ENCODE data around the gene KCNJ10.

The KCNJ10 gene

DNA sequence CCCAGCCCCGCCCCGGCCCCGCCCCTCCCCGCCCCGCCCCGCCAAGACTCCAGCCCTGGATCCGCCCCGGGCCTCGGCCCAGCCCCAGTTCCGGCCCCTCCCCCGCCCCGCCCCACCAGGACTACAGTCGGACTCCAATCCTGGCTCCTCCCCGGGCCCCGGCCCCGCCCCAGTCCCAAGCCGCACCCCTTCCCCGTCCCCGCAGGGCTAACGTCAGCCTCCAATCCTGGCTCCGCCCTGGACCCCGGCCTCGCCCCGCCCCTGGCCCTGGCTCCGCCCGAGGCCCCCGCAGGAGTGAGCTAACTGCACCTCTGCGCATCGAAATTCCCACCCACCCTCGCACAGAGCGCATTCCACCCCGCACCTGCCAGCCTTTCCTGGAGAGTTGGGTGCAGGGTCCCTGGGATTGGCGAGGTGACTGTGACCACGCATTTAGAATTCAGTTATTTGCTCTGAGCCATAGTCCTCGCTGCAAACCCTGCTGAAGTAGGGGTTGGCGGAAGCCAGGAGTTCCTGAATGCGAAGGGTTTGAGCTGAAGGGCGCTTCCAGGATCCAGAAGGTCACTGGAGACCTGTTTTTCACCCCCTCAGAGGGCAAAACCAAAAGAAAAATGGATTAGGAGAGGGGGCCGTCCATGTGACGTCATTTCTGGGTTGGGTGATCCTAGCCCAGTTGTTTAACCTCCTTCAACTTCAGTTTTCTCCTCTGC is 29.0 kb upstream of the KCNJ10 start:
- Histone ChIP-seq H3K27ac (ENCODE audit: low read depth, low read length, poor library complexity, severe bottlenecking) (peak overlapping the region; percentile 53), H3K4me2 (ENCODE audit: low read length) (peak overlapping the region; percentile 77), H3K9ac (ENCODE audit: low read length) (peak overlapping the region; percentile 70), H3K27me3 (ENCODE audit: insufficient read depth, low read length) (no peaks in the 10 kb centered on the region), H3K4me3 (ENCODE audit: low read depth, low read length, poor library complexity, severe bottlenecking) (peak overlapping the region; percentile 62), H3F3A (ENCODE audit: insufficient read depth, low read length) (no peaks in the 10 kb centered on the region), H3K9me2 (ENCODE audit: low read depth, low read length) (no peaks in the 10 kb centered on the region), H4K20me1 (ENCODE audit: insufficient read depth, low read length) (no peaks in the 10 kb centered on the region), H3K36me3 (ENCODE audit: insufficient read depth, low read length) (no peaks in the 10 kb centered on the region), H2AFZ (ENCODE audit: low read length) (peak overlapping the region; percentile 69), H3K9me3 (ENCODE audit: low read length) (no peaks in the 10 kb centered on the region), H3K79me2 (ENCODE audit: insufficient read depth, low read length) (no peaks in the 10 kb centered on the region), H3K4me1 (ENCODE audit: insufficient read depth, low read length, severe bottlenecking) (peaks cover 32% of the 10 kb centered on the region)
- TF ChIP-seq, protein P1, sequence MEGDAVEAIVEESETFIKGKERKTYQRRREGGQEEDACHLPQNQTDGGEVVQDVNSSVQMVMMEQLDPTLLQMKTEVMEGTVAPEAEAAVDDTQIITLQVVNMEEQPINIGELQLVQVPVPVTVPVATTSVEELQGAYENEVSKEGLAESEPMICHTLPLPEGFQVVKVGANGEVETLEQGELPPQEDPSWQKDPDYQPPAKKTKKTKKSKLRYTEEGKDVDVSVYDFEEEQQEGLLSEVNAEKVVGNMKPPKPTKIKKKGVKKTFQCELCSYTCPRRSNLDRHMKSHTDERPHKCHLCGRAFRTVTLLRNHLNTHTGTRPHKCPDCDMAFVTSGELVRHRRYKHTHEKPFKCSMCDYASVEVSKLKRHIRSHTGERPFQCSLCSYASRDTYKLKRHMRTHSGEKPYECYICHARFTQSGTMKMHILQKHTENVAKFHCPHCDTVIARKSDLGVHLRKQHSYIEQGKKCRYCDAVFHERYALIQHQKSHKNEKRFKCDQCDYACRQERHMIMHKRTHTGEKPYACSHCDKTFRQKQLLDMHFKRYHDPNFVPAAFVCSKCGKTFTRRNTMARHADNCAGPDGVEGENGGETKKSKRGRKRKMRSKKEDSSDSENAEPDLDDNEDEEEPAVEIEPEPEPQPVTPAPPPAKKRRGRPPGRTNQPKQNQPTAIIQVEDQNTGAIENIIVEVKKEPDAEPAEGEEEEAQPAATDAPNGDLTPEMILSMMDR (IDR thresholded peaks at IDR 0.05; ENCODE audit: low read length) = no peak
- no peak for TF ChIP-seq EZH2 (IDR thresholded peaks at IDR 0.05; ENCODE audit: borderline replicate concordance, low read length)

DNA sequence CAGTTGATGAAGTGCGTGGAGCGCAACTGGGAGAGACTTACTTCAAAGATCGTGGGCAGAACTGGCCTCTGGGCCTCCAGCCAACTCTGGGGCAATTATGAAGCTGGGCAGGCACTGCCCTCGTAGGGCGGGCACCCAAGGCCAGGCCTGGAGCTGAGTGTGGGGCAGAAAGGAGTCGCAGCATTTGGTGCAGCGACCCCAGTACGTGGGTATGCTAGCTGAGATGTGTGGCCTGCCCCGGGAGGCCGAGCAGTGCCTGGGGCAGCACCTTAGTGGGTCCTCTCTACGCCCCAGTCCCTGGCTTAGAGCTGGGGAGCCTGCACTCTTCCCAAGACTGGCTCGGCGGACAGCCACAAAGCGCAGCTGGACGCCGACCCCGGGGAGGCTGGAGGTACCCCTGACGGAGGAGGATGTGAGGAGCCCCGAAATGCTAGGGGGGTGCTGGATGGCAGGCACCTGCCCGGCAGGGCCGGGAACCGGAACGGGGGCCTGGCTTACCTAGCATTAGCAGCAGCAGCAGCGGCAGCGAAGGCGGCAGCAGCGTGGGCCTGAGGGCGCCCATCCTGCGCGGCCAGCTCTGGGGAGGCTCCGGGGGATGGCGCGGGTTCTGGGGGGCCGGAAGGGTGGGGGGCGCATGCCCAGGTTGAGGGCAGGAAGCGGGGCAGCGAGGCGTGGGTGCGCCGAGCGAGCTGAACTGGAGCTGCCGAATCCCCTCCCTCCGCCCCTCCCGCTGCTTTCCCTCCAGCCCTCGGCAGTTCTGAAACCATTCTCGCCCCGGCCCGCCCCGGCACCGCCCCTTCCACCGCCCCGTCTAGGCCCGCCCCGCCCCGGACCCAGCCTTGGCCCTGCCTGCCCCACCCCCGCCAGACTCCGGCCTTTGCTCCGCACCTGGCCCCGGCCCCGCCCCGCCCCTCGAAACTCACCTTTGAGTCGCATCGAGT is 28.2 kb upstream of the KCNJ10 start, which contains the start of gene IGSF8:
IGSF8 (minus strand) TSS at position 709 of the 941 bp plus-strand sequence; CDS start at position 562, 147 bp downstream.
- peaks cover 32% of the 10 kb centered on the region for H3K4me1 ChIP-seq (ENCODE audit: insufficient read depth, low read length, severe bottlenecking)
- no peaks in the 10 kb centered on the region for H3K79me2 ChIP-seq (ENCODE audit: insufficient read depth, low read length)
- TF ChIP-seq EZH2 (IDR thresholded peaks at IDR 0.05; ENCODE audit: borderline replicate concordance, low read length) = no peak
- TF ChIP-seq, protein P1 (IDR thresholded peaks at IDR 0.05; ENCODE audit: low read length) = no peak
- no peaks in the 10 kb centered on the region for H3K36me3 ChIP-seq (ENCODE audit: insufficient read depth, low read length)
- peak within 1 kb of the TSS; percentile 69 for H2AFZ ChIP-seq (ENCODE audit: low read length)
- H3K4me2 ChIP-seq (ENCODE audit: low read length) = peak within 1 kb of the TSS; percentile 91
- peak within 1 kb of the TSS; percentile 53 for H3K27ac ChIP-seq (ENCODE audit: low read depth, low read length, poor library complexity, severe bottlenecking)
- no peaks in the 10 kb centered on the region for H3K9me3 ChIP-seq (ENCODE audit: low read length)
- peak within 1 kb of the TSS; percentile 80 for H3K4me3 ChIP-seq (ENCODE audit: low read depth, low read length, poor library complexity, severe bottlenecking)
- no peaks in the 10 kb centered on the region for H3K9me2 ChIP-seq (ENCODE audit: low read depth, low read length)
- H3K9ac ChIP-seq (ENCODE audit: low read length) = peak within 1 kb of the TSS; percentile 82
- no peaks in the 10 kb centered on the region for H4K20me1 ChIP-seq (ENCODE audit: insufficient read depth, low read length)
- no peaks in the 10 kb centered on the region for H3F3A ChIP-seq (ENCODE audit: insufficient read depth, low read length)
- H3K27me3 ChIP-seq (ENCODE audit: insufficient read depth, low read length) = no peaks in the 10 kb centered on the region

DNA sequence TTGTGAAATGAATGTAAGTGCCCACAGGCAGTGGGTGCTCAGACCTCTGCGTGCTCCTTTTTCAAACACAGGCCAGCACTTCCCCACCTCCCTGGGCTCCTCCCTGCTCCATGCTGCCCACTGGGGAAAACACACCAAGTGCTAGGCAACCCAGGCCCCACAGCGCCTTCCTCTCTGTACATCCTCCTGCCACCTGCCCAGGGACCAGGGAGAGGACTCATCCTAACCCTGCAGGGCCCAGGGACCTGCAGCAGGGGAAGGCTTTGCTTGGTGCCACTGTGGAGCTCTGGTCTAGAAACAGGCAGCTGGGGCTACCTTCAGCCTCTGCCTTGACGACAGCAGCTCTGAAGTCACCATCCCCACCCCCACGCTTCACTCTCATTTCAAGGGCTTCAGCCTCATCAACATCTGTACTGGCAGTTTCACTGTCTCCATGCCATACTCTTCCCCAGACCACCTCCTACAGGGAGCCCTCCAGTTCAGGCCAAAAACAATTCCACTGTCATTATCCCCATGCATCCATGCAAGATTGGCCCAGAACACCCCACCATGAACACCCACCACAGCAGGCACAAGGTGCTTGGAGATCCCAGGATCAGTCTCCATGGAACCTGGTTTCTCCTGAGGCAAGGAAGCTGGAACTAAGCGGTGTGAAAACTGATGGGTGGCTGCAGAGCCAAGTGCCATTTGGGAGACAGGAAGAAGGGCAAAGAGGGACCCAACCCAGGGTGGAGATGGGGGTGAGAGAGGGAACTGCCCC is 27.4 kb upstream of the KCNJ10 start:
- Histone ChIP-seq H3K27me3 (ENCODE audit: insufficient read depth, low read length) (no peaks in the 10 kb centered on the region), H3K9me3 (ENCODE audit: low read length) (no peaks in the 10 kb centered on the region), H3K36me3 (ENCODE audit: insufficient read depth, low read length) (peaks cover 3% of the 10 kb centered on the region; the same call in 1 of the 2 replicates), H3F3A (ENCODE audit: insufficient read depth, low read length) (no peaks in the 10 kb centered on the region), H3K27ac (ENCODE audit: low read depth, low read length, poor library complexity, severe bottlenecking) (peak overlapping the region; percentile 12), H3K9me2 (ENCODE audit: low read depth, low read length) (no peaks in the 10 kb centered on the region), H2AFZ (ENCODE audit: low read length) (no peak overlapping the region), H3K4me3 (ENCODE audit: low read depth, low read length, poor library complexity, severe bottlenecking) (peak overlapping the region; percentile 80), H3K9ac (ENCODE audit: low read length) (peak overlapping the region; percentile 82), H3K4me1 (ENCODE audit: insufficient read depth, low read length, severe bottlenecking) (peaks cover 32% of the 10 kb centered on the region), H3K4me2 (ENCODE audit: low read length) (peak overlapping the region; percentile 91), H4K20me1 (ENCODE audit: insufficient read depth, low read length) (no peaks in the 10 kb centered on the region), H3K79me2 (ENCODE audit: insufficient read depth, low read length) (no peaks in the 10 kb centered on the region)
- TF ChIP-seq, protein P1 (IDR thresholded peaks at IDR 0.05; ENCODE audit: low read length) = no peak
- TF ChIP-seq EZH2 (IDR thresholded peaks at IDR 0.05; ENCODE audit: borderline replicate concordance, low read length) = no peak
